Suprapubic skin (tissue), 4 donors: ENCODE measurements around the gene STAM.
A peak's percentile ranks its signal among the peaks of the same experiment; 100 is the strongest.

Experiments
- CTCF ChIP-seq, 2 donors: fragments of 200-600 bp in 1 of 2; fragments of 450-650 bp in 1 of 2; sonication (generic) in 1 of 2; IDR thresholded peaks; one replicate each; pipeline ENCODE4 v1.5.1; 2016 to 2019; ENCODE audit warnings: antibody characterized with exemption in 2 of 2, mild to moderate bottlenecking in 1 of 2, moderate library complexity in 1 of 2
- POLR2A ChIP-seq, 2 donors: fragments of 450-650 bp; IDR thresholded peaks; one replicate each; pipeline ENCODE4 v1.6.1; 2017; ENCODE audit warnings: antibody characterized with exemption in 2 of 2, mild to moderate bottlenecking in 2 of 2, moderate library complexity in 2 of 2
- POLR2AphosphoS5 ChIP-seq, 3 donors: sonication (generic); formaldehyde crosslinking; IDR thresholded peaks; one replicate each; pipeline ENCODE4 v1.6.1; 2017; ENCODE audit warnings: antibody characterized with exemption in 3 of 3

DNA sequence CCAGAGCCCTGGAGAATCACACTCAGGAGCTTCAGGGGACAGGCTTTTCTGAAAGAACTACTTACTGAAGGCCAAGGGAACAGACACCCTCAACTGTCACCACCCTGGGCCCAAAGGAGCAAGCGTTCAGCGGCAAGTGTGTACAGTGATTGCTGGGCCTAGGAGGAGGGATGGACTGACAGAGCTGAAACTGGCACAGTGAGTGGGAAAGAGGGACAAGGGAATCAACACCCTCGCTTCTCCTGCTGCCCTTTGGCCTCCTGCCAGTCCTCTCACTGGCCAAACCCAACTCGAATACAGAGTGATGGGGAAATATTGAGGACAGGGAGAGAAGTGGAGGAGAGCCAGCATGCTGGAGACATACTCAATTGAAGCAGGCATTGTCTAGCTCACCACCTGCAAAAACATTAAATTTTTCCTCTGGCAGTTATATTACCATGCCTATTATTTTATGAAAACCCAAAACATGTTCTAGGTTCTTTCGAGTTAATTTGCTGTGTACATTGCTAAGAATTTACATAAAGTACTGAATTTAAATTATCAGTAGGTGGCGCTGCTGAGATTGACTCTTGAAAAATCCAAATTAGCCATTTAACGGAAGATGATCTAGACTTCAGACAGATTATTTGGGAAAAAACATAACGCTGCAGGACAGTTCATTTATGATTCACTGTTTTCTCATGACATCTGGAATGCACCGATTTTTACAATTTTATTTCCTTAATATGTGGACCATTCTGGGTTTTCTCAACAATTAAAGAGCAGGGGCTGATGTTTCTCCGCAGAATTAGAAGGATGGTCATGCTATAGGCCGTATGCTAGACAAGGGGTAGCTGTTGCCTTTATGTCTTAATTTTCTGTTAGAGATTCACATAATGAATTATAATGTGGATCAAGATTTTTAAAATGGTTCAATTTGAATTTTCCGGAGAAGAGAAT, 93.3 kb downstream of the STAM start:
- TF ChIP-seq CTCF (IDR thresholded peaks at IDR 0.05), result peak; percentile 18 to 55
- no peak for TF ChIP-seq POLR2AphosphoS5 (IDR thresholded peaks at IDR 0.05)
- TF ChIP-seq POLR2A (IDR thresholded peaks at IDR 0.05), result no peak
